Suppressor macrophage treated with lipopolysaccharide for 1 hour (primary cell): ENCODE results near the gene REEP2.
A peak's percentile ranks its signal among the peaks of the same experiment; 100 is the strongest.
"Not testable (repeated sequence)": the region's sequence is repeated elsewhere in the genome, so short reads cannot be mapped to it uniquely, and the experiment has no call there.

Source experiments
- DNase-seq, 3 donors: peaks; one replicate each; pipeline ENCODE4 v3.0.0-alpha.2; 2020 to 2022

Gene REEP2

GRCh38 chr5:138466125-138466899 lies 27.5 kb downstream of the REEP2 start:
- peak in 1 of 3 donors; percentile 24 for DNase-seq

GRCh38 chr5:138466900-138467710 lies 28.2 kb downstream of the REEP2 start:
- DNase-seq: no peak

GRCh38 chr5:138467711-138468132 lies 28.9 kb downstream of the REEP2 start:
- no peak for DNase-seq

GRCh38 chr5:138468133-138468965 lies 29.5 kb downstream of the REEP2 start:
- peak in 2 of 3 donors; percentile 28 to 42 for DNase-seq

GRCh38 chr5:138468966-138469539 lies 30.2 kb downstream of the REEP2 start:
- no peak for DNase-seq

GRCh38 chr5:138469540-138470321 lies 30.9 kb downstream of the REEP2 start:
- DNase-seq: no peak

GRCh38 chr5:138470322-138471051 lies 31.6 kb downstream of the REEP2 start:
- no peak for DNase-seq

GRCh38 chr5:138471052-138471361 lies 32.1 kb downstream of the REEP2 start:
- no peak for DNase-seq

GRCh38 chr5:138472353-138472752 lies 33.5 kb downstream of the REEP2 start:
- no peak for DNase-seq

- not testable (repeated sequence) for DNase-seq
These were observed 34.3 kb downstream of the REEP2 start for GRCh38 chr5:138473151-138473550.

GRCh38 chr5:138476918-138477317 lies 38.1 kb downstream of the REEP2 start:
- DNase-seq: no peak

- no peak for DNase-seq
These were observed 43.8 kb downstream of the REEP2 start for GRCh38 chr5:138482638-138483037.

GRCh38 chr5:138488481-138488945 lies 49.7 kb downstream of the REEP2 start:
- peak; percentile 43 to 48 (median 46) for DNase-seq

- DNase-seq: peak; percentile 63 to 72 (median 66)
These were observed 50.8 kb downstream of the REEP2 start for GRCh38 chr5:138489683-138490061.

GRCh38 chr5:138490648-138491283 lies 51.9 kb downstream of the REEP2 start:
- DNase-seq: no peak

- DNase-seq: no peak
These were observed 52.4 kb downstream of the REEP2 start for GRCh38 chr5:138491284-138491648.

- peak; percentile 87 to 94 (median 89) for DNase-seq
These were observed 53.1 kb downstream of the REEP2 start for GRCh38 chr5:138491669-138492559.

- DNase-seq: no peak
These were observed 53.7 kb downstream of the REEP2 start for GRCh38 chr5:138492560-138493045.

- no peak for DNase-seq
These were observed 56.5 kb downstream of the REEP2 start for GRCh38 chr5:138495351-138495750.
